ENCODE measurements around the gene PRPS1L1.

Gene PRPS1L1

GRCh38 chr7:18016547-18017444 is 10.8 kb downstream of the PRPS1L1 start:
- DNase-seq (ENCODE audit: low read depth in 1 of 2, low spot score in 1 of 2): no peak

- no peak for DNase-seq (ENCODE audit: low read depth in 1 of 2, low spot score in 1 of 2)
Measured at GRCh38 chr7:18013936-18014335, 13.7 kb downstream of the PRPS1L1 start.

- no peak for DNase-seq (ENCODE audit: low read depth in 1 of 2, low spot score in 1 of 2)
Measured at GRCh38 chr7:18004372-18004771, 23.3 kb downstream of the PRPS1L1 start.

GRCh38 chr7:18003286-18003994 is 24.2 kb downstream of the PRPS1L1 start:
- DNase-seq (ENCODE audit: low read depth in 1 of 2, low spot score in 1 of 2): no peak

GRCh38 chr7:17998692-17999091 is 29.0 kb downstream of the PRPS1L1 start:
- DNase-seq (ENCODE audit: low read depth in 1 of 2, low spot score in 1 of 2): no peak

DNA sequence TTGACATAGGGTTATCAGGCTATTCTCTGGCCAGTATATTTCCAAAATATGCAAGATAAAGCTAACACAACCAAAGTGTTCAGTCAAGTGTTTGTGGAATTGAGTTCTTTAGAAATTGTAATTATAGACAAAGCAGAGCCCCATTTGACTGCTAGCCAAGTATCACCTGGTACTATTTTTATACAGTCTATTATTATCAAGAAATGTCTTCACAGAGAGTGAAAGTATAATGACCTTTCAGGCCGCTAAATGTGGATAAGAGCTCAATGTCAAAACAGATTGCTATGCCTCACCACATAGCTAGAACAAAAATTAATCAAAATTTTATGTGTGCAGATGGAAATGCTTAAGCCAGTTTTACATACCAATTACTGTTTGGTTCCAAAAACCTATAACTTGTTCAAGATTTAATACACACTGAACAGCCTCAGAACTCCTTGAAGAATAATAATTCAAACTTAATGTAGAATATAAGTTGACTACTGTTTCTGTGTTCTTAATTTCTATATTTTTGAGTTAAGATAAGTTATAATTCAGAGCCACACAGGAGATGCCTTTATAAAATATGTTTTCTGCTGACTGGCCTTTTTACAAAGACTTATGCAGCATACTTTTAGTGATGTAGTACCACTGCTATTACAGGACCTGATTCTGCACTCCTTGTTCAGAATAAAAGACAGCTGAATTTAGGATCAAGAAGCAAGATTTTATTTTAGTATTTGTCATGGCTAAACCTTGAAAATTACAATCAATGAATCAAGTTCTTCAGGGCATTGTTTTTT is 31.0 kb downstream of the PRPS1L1 start:
- DNase-seq (ENCODE audit: low read depth in 1 of 2, low spot score in 1 of 2): no peak

DNA sequence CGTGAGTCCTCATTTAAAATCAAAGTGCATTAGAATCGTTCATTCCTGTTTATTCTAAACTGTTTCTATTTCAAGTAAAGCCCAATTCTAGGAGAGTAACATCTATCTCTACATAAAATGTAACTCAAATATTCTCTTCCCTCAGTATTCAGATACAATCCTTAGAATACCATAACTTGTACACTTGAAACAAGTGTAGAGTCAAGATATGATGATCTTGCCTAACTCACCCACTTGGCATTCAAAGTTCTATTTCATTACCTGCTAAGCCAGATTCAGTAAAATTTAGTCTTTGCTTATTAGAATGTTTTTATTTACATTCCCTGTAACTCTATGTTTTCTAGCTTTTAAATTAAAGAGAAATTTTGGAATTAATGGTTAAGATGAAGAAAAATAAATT is 31.6 kb downstream of the PRPS1L1 start:
- DNase-seq (ENCODE audit: low read depth in 1 of 2, low spot score in 1 of 2): no peak

DNA sequence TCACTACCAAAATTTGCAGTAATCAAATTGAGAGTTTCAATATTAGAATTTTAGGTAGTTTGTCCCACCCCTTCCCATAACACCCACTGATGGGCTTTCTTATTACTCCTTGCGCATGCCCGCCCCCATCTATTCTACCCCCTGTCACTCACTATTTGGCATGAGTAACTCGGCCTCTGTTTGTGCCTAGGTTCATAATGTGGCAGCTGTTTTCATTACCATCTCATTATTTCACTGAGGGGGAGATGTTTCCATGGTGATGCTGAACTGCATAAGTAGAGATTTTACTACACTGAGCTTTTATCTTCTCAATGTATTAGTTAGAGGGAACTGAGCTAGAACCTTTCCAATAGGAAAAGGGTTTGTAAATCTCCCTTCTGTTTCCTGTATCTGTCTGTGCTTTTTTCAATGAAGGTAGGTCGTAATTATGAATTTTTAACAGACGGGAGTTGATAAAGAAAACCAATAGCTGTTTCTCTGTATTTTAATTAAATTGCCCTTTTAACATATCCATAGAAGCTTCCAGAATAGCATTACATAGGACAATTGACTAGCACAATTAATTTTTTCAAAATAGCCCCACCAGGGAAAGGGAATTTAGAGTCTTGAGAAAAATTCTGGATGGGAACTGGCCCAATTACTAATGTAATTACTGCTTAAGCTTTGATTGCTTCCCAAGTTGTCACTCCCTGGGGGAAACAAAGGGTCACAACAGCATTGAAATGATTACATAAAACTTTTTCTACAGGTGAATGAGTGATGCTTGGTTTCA is 33.4 kb downstream of the PRPS1L1 start:
- no peak for DNase-seq (ENCODE audit: low read depth in 1 of 2, low spot score in 1 of 2)

DNA sequence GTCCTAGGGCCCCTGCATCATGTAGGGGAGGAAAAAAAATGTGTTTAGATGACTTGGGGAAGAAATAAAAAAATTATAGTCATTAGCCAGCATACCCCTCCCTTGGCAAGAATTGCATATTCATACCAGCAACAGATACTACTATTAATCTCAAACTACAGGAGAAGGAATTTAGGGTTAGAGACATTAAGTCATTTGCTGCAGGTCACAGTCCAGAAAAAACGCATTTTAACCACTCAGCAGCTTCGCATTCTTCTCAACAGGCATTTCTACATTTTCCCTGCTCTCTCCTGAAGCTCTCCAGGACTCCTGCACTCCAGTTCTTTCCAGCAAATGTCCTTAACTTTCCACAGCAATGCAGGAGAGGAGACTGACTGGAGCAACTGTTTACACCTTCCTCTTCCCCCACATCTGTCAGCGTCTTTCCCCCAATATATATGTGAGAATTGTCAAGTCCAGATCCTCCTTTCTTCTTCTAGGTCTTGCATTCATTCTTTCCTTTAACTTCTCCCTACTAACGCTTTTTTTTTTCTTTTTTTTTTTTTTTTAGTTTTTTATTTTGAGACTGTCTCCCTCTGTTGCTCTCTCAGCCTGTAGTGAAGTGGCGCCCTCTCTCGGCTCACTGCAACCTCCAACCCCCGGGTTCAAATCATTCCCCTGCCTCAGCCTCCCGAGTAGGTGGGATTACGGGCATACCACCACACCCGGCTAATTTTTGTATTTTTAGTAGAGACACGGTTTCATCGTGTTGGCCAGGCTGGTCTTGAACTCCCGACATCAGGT is 35.6 kb downstream of the PRPS1L1 start:
- DNase-seq (ENCODE audit: low read depth in 1 of 2, low spot score in 1 of 2): no peak

DNA sequence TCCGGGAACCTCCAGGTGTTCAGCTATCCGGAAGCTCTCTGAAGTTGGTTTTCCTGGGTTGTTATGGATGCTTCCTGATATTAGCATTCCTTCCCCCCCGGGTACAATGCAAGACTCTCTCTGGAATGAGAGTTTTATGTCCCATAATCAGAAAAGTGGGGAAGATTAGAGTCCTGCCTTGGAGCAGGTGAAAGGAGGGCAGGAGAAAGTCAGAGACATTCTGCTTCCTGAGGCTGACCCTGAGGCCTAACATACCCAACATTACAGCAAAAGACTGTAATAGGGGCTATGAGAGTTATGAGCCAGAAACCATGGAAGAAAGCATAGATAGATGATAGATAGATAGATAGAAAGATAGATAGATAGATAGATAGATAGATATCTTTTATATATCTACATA is 36.9 kb downstream of the PRPS1L1 start:
- no peak for DNase-seq (ENCODE audit: low read depth in 1 of 2, low spot score in 1 of 2)

DNA sequence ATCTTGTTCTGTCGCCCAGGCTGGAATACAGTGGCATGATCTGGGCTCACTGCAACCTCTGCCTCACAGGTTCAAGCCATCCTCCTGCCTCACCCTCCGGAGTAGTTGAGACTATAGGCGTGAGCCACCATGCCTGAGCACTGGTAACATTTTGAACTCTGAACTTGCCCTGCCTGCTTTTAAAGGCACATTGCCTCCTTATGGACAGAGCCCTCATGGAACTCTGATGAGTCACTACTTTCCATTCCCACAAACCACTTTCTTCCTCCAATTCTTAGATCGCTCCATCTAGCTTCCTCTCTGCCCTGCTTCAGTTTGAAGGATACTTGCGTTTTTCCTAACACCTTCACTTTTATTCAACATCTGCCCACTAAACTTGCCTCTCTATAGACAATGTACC is 38.1 kb downstream of the PRPS1L1 start:
- no peak for DNase-seq (ENCODE audit: low read depth in 1 of 2, low spot score in 1 of 2)

DNA sequence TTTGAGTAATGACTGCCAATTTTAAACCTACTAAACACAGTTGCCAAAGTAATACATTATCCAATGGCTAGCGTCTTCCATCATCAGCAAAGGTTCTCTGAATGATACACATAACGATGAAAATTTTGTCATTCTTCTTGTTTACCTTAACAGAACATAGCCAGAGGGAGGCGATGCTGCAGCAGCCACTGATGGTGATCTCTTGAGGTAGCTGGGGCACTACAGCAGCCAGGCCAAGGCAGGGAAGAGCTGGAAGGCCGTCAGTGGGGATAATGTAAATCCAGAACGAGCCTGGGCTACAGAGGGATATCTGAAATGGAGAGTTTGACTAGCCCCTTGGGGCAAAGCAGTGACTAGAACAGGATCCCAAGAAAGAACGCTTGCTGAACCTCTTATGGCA is 38.8 kb downstream of the PRPS1L1 start:
- no peak for DNase-seq (ENCODE audit: low read depth in 1 of 2, low spot score in 1 of 2)

GRCh38 chr7:17988141-17988540 is 39.5 kb downstream of the PRPS1L1 start:
- DNase-seq (ENCODE audit: low read depth in 1 of 2, low spot score in 1 of 2): no peak

- no peak for DNase-seq (ENCODE audit: low read depth in 1 of 2, low spot score in 1 of 2)
Measured at GRCh38 chr7:17986851-17987250, 40.8 kb downstream of the PRPS1L1 start.

DNA sequence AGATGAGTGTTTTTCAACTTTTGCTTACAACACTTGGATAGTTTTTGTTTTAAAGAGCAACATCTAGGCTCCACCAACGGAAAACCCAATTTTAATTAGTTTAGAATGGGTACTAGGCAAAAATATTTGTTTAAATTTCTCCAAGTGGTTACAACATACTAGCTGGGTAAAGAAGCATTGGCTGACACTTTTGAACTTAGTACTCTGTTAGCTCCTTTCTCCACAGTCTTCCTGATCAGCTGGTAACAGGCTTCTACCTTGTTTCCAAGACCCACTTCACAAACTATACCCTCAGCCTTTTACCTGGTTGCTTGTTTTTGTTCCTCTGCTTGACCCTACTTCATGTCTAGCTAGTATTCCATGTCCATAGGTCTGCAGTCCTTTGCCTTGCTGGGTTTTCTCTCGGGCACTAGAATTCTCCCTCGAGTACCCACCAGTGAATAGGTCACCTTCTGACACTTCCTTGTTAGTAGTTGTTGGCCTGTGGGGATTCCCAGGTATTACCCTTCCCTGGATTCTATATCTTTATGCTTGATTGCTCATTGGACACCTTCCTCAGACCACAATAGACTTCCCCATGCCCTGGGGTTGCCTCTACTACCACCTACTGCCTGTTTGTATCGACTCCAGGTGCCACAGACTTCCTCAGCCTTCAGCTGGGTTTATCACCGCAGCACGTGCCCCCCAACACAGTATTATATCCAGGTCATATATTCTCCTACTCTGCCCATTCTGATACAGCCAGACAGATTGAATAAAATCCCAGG is 42.0 kb downstream of the PRPS1L1 start:
- DNase-seq (ENCODE audit: low read depth in 1 of 2, low spot score in 1 of 2): no peak

GRCh38 chr7:17984288-17984687 is 43.4 kb downstream of the PRPS1L1 start:
- DNase-seq (ENCODE audit: low read depth in 1 of 2, low spot score in 1 of 2): no peak

DNA sequence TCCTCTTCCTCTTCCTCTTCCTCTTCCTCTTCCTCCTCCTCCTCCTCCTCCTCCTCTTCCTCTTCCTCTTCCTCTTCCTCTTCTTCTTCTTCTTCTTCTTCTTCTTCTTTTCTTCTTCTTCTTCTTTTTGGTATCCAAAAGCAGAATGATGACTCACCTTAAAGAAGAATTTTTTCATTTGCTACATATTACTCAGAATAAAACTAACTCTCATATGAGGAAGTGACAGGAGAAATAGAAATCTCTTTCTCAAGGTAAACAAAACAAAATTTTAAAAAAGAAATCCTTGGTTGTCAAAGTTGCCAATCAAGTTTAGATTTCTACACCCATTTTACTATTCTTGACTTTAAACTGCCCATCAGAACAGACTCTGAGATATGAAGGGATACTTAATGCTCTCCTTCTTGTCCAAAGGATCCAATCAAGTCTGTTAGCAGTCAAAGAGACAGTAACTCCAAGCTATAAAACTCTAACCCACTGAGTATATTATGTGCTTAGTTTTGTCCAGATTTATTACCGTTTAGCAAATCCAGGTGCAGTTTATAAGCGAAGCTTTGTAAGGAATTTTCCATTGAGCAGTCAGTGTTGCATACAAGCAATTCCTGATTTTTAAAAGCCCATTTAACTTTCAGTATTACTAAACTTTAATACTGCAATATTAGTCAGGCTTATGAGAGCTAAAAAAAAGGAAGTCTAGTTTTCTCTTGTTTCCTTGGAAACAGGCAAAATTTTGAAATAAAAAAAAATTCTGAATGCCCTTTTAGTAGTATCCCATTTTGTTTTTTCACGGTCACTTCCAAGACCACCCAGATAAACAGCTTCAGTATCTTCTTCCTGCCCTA is 44.2 kb downstream of the PRPS1L1 start:
- DNase-seq (ENCODE audit: low read depth in 1 of 2, low spot score in 1 of 2): no peak

GRCh38 chr7:17976952-17977351 is 50.7 kb downstream of the PRPS1L1 start:
- no peak for DNase-seq (ENCODE audit: low read depth in 1 of 2, low spot score in 1 of 2)

All from activated T-helper 1 cell treated with anti-CD3 and anti-CD28 coated beads, Interleukin-2, amount 50 U/mL, for 16 hours (primary cell).